Pons (tissue), 1 donor: ENCODE measurements around the gene XRCC5.

Experiments
- DNase-seq: peaks from one replicate; pipeline ENCODE4 v3.0.0-alpha.2; 2016; ENCODE audit warnings: low spot score

Gene XRCC5

GRCh38 chr2:216084547-216084946 is 24.6 kb upstream of the XRCC5 start:
- no peak for DNase-seq

GRCh38 chr2:216086207-216086893 is 22.8 kb upstream of the XRCC5 start:
- DNase-seq = no peak

DNA sequence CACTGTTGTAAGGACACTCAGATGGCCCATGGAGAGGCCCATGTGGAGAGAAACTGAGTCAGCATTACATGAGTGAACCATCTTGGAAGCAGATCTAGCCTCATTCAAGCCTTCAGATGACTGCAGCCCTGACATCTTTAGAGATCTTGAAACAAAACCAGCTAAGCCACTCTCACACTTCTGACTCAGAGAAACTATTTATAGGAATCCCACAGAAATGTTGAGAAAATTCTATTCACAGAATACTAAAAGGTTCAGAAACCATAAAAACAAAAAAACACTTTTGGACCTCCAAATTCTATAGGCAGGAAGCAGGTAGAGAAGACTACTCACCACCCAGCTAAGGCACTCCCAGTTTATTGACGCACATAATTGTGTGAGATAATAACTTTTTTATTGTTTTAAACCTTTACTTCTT is 18.8 kb upstream of the XRCC5 start:
- no peak for DNase-seq

GRCh38 chr2:216092646-216093045 is 16.5 kb upstream of the XRCC5 start:
- no peak for DNase-seq

DNA sequence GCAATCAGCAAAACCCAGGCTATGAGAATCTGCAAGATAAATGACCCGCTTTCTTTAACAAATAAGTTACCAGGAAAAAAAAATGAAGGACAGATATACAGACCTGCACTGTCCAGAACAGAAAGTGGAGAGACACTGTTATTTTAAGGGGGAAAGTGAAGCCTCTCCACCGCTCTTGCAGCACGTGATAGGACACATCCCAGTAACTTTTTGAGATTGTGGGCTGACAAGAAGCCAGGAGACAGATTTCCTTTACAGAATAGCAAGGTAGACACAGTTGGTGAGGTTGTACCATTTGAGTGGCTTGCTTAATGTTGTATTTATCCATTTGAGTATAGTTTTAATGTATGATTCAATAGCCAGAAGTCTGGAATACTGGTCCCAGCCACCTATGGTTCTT is 14.4 kb upstream of the XRCC5 start:
- DNase-seq = no peak

GRCh38 chr2:216098421-216099334 is 10.5 kb upstream of the XRCC5 start:
- no peak for DNase-seq

- DNase-seq = no peak
These were observed 8.0 kb upstream of the XRCC5 start for GRCh38 chr2:216101109-216101508.

DNA sequence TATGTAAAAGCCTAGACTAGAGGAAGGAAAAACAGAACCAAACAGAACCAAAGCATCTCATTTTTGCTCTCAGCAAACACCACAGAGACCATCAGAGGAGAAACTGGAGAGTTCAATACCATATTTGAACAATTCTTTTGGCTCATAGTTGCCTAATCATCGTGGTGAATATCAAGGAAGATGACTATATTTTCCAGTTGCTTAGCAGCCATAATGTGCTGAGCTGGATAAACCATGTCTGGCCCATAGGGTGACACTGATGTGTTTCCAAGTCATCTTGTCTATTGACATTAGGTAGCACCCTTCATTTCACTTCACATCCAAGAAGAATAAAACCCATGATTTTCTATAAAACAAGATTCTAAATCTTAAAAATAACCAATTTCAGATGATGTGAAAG is 5.9 kb upstream of the XRCC5 start:
- DNase-seq = no peak

DNA sequence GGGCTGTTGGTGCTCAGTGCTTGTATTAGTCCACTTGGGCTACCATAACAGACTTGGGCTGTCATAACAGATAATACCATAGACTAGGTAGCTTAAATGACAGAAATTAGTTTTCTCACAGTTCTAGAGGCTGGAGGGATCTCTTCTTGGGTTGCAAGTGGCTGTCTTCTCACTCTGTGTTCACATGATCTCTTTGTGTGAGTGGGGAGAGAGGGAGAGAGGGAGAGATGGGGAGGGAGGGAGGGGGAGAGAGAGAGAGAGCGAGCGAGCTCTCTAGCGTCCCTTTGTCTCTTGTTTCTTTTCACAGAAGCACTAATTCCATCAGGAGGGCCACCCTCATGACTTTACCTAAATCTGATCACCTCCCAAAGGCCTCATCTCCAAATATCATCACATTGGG is 4.5 kb upstream of the XRCC5 start:
- DNase-seq = peak; percentile 81

GRCh38 chr2:216107320-216107719 is 1.8 kb upstream of the XRCC5 start:
- DNase-seq = no peak

DNA sequence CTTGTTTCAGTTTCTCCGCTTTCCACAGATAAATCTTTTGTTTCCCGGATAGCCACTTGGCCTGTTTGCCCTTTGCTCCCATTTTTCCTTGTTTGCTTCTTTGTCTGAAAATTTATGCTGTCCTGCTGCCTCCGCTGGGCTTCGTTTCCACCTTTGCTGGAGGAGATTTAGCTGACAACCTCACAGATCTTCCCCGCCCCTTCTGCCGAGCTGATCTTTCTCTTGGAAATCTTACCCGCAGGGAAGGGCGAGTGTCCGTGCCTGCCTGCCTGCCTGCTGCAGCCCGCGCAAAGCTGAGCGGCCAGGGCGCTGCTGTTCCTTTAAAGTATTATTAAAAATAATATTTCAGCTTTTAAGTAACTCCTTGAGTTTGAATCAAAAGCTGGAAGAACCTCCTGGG is 1.4 kb upstream of the XRCC5 start:
- no peak for DNase-seq

DNA sequence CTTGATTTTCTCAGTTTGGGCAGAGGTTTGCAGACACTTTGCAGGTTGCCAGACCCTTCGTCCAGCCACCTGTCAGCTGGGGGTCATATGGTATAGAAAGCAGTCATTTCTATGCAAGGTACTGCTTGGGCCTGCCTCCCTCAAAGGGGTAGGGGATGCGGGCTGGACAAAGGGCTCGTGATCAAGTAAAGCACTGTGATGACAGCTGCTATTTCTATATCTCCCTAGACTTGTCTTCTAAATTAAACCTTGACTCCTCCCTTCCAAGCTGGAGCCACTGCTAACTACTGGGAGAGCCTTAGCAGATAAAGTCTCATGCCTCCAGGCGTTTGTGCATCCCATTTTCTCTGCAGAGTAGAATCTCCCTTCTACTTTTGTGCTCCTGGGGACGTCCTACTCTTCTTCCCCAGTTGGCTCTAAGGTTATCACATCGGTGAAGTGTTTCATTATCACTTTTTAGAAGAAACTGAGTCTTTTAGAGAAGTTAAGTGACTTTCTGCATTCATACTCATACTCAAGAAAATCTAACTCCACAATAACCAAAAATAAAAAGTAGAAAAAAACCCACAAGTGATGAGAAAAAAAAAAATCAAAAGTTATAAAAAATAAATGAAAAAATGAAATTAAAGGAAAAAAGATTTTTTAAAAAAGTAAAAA is 710 bp upstream of the XRCC5 start:
- DNase-seq = no peak

DNA sequence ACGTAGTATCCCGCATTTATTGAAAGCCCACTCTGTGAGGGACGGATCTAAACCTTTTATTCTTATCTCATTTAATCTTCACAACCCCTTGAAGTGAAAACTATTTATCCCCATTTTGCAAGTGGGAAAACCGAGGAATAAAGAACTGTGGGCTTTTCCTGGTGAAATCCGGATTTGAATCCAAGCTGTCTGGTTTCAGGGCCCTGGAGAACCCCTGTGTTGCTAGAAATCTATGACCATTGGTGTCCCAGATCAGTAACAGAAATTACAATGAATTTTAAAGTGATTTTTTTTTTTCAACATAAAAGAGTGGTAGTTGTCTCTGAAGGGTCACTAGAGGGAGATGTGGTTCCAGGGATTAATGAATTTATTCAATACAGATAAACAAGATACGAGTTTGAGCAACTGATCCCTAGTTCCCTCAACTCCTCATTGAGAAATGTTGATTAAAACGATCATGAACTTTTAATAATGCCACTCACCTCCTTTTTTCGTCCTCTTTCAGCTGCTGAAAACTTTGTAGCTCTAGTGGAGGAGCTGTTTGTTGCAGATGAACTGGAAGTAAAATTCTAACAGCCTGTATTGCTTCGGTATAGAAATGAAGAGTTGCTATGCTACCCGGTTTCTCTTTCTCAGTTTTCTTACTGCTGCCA is 940 bp downstream of the XRCC5 start:
- DNase-seq = no peak

DNA sequence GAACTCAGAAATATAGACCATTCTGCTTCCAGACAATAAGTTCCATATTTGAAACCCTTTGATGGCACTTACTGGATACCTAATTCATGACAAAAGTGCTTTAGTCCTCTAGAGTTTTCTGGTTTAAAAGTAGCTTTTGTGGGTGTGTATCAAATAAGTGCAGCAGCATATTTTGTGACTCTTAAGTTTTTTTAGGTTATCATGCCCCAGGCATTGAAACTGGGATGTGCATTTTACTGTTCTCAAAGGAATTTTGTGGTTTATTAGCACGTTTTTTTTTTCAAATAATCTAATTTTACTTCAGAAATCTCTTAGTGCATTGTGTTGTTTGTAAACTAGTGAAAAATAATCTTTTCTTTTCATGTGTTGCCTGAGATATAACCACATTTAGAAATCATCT is 1.5 kb downstream of the XRCC5 start:
- DNase-seq = no peak

DNA sequence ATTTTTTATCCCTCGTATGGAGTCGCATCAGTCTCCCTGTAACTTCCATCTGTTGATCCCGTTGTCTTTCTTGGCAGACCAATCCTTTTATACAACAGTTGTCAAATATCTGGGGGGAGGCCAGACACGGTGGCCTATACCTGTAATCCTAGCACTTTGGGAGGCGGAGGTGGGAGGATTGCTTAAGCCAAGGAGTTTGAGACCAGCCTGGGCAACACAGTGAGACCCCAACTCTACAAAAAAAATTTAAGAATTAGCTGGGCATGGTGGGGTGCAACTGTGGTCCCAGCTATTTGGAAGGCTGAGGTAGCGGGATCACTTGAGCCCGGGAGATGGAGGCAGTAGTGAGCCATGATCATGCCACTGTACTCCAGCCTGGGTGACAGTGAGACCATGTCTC is 2.0 kb downstream of the XRCC5 start:
- no peak for DNase-seq

DNA sequence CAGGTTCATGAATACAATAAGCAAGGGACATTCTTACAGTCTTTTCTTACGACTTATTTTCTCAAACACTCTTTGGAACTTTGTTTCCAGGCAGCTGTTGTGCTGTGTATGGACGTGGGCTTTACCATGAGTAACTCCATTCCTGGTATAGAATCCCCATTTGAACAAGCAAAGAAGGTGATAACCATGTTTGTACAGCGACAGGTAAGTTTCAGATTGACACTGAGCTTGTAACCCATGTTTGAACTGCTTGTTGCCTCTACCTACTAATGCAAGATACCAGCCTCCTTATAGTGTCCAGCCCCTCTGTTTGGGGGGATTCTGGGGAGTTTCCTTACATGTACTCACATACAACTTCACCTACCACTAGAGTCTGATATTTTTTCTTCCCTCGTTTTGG is 3.8 kb downstream of the XRCC5 start:
- DNase-seq = no peak

DNA sequence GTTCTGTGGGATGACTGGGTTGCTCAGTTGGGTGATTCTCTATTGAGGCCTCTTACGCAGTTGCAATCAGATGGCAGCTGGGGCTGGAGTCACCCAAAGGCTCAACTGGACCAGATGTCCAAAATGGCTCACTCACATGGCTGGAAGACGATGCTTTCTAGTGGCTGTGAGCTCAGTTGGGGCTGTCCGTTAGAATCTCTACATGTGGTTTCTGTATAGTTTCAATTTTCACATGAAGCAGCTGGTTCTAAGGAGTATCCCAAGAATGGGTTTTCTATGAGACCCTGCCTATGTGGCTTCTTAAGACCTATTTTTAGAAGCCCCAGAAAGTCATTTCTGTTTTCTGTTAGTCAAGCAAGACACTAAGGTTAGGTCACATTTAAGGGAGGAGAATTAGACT is 4.4 kb downstream of the XRCC5 start:
- DNase-seq = no peak

DNA sequence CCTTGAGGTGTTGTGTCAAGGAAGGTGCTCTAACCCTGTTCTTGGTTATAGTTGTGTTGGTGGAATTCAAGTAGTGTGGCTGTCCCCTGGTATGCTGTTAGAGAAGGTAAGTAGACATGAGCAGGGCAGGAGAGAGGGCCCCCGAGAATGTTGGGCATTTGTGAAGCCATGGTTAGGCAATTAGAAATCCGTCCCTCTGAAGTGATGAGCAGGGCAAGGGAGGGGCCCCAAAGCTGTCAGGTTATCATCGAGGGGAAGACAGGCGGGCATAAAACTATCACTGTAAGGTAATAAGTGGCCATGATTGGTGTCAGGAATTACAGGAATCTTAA is 5.2 kb downstream of the XRCC5 start:
- DNase-seq = no peak

GRCh38 chr2:216114714-216115531 is 5.8 kb downstream of the XRCC5 start:
- DNase-seq = peak; percentile 99

- no peak for DNase-seq
These were observed 7.3 kb downstream of the XRCC5 start for GRCh38 chr2:216116418-216116817.

GRCh38 chr2:216117561-216118340 is 8.6 kb downstream of the XRCC5 start:
- DNase-seq = no peak
